ENCODE results near the gene NRXN3. TPM values are rescaled to one million over a fixed set of nuclear protein-coding genes. Genes with fewer than 3 reads are reported as not detected.

NRXN3 gene
- total RNA-seq, 1 experiment from 2014 or later = not detected

DNA sequence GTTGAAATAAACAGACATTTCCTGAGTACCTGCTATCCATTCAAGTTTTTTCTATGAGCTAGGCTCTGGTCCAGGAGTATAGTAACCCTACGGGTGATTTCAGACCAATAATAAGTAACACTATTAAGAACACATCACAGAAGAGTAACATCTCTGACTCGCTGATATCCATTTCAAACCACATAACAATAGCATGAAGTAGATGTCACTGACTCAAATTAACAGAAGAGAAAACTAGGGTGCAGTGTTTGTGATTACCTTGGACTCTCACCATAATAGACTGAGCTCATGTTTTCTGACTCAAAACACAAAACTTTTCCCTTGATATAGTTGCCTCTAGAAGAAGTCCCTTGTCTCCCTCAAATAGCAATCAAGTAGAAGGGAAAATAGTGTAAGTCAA, 1618.2 kb downstream of the NRXN3 start:
- H3K27ac Mint-ChIP-seq (ENCODE audit: unreplicated experiment) = no peak overlapping the region
- peaks cover 11% of the 10 kb centered on the region for H3K27me3 Mint-ChIP-seq (ENCODE audit: unreplicated experiment)
- no peaks in the 10 kb centered on the region for H3K4me1 Mint-ChIP-seq (ENCODE audit: low read depth, unreplicated experiment)
- no TSS peak for BruUV-seq (replicated peaks)
- intact Hi-C loops (cut with micrococcal nuclease; ENCODE audit: unreplicated experiment) = no loop called here
- CTCF ChIA-PET = no interaction called here
- H3K4me3 Mint-ChIP-seq (ENCODE audit: low read depth, unreplicated experiment) = no peak overlapping the region
- H3K9me3 Mint-ChIP-seq (ENCODE audit: low read depth, unreplicated experiment) = peaks cover 4% of the 10 kb centered on the region
- H3K36me3 Mint-ChIP-seq (ENCODE audit: insufficient read depth, unreplicated experiment) = no peaks in the 10 kb centered on the region
- DNase-seq = no peak
- TF ChIP-seq, protein P1, sequence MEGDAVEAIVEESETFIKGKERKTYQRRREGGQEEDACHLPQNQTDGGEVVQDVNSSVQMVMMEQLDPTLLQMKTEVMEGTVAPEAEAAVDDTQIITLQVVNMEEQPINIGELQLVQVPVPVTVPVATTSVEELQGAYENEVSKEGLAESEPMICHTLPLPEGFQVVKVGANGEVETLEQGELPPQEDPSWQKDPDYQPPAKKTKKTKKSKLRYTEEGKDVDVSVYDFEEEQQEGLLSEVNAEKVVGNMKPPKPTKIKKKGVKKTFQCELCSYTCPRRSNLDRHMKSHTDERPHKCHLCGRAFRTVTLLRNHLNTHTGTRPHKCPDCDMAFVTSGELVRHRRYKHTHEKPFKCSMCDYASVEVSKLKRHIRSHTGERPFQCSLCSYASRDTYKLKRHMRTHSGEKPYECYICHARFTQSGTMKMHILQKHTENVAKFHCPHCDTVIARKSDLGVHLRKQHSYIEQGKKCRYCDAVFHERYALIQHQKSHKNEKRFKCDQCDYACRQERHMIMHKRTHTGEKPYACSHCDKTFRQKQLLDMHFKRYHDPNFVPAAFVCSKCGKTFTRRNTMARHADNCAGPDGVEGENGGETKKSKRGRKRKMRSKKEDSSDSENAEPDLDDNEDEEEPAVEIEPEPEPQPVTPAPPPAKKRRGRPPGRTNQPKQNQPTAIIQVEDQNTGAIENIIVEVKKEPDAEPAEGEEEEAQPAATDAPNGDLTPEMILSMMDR (IDR thresholded peaks at IDR 0.05; ENCODE audit: unreplicated experiment) = no peak

DNA sequence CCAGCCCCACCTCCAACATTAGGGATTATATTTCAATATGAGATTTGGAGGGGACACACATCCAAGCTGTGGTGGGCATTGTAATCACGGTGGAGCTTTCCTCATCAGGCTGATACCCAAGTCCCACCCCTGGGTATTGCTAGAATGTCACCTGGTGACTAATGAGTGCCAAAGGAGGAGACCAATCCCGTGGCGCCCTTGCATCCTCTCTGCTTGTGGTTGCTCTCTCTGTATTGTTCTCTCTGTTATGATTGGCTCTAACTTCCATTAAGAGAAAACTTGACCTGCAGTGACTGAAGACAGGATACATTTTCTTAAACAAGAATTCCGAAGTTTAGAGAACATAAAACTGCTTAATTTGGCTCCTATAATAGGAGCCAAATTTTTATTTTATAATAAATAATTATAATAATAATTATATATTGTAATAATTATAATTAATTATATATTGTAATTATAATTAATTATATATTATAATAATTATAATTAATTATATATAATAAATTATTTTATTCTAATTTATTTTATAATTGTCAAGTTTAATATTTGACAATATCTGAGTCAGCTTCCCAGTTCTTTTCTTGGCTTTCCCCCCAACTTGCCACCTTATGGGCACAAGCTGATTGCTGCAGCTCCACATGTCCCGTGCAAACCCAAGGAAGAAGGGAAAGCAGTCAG, 1621.0 kb downstream of the NRXN3 start:
- intact Hi-C loops (cut with micrococcal nuclease; ENCODE audit: unreplicated experiment) = no loop called here
- TF ChIP-seq, protein P1 (IDR thresholded peaks at IDR 0.05; ENCODE audit: unreplicated experiment) = no peak

DNA sequence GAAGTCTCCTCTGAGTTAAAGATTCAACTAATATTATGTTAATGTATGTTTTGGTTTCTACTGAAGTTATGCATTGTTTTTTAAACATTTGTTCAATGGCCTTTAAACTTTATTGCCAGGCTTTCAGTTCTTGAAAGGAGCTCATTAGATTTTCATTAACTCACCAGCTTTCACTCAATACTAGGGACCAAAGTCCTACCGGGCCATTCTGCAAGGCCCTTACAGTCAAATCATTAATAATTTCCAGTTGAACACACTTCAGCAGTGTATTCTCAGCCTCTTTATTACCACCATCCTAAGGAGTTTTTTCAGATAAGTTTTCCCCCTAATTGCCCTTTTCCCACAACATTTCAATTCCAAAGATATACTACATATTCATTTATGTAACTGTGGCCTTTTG, 1631.9 kb downstream of the NRXN3 start:
- TF ChIP-seq, protein P1 (IDR thresholded peaks at IDR 0.05; ENCODE audit: unreplicated experiment) = no peak
- Mint-ChIP-seq H3K4me3 (ENCODE audit: low read depth, unreplicated experiment) (no peak overlapping the region), H3K27ac (ENCODE audit: unreplicated experiment) (no peak overlapping the region), H3K27me3 (ENCODE audit: unreplicated experiment) (peaks cover 31% of the 10 kb centered on the region), H3K4me1 (ENCODE audit: low read depth, unreplicated experiment) (no peaks in the 10 kb centered on the region), H3K9me3 (ENCODE audit: low read depth, unreplicated experiment) (no peaks in the 10 kb centered on the region), H3K36me3 (ENCODE audit: insufficient read depth, unreplicated experiment) (no peaks in the 10 kb centered on the region)
- intact Hi-C loops (cut with micrococcal nuclease; ENCODE audit: unreplicated experiment) = no loop called here
- no TSS peak for BruUV-seq (replicated peaks)
- CTCF ChIA-PET = no interaction called here
- DNase-seq = no peak

More for the DNA sequence above, 1621.0 kb downstream of the NRXN3 start:
- H3K27me3 Mint-ChIP-seq (ENCODE audit: unreplicated experiment) = no peaks in the 10 kb centered on the region
- no TSS peak for BruUV-seq (replicated peaks)
- no peaks in the 10 kb centered on the region for H3K4me1 Mint-ChIP-seq (ENCODE audit: low read depth, unreplicated experiment)
- H3K9me3 Mint-ChIP-seq (ENCODE audit: low read depth, unreplicated experiment) = peaks cover 4% of the 10 kb centered on the region
- CTCF ChIA-PET = no interaction called here
- H3K36me3 Mint-ChIP-seq (ENCODE audit: insufficient read depth, unreplicated experiment) = no peaks in the 10 kb centered on the region
- DNase-seq = no peak
- H3K27ac Mint-ChIP-seq (ENCODE audit: unreplicated experiment) = no peak overlapping the region
- H3K4me3 Mint-ChIP-seq (ENCODE audit: low read depth, unreplicated experiment) = no peak overlapping the region

DNA sequence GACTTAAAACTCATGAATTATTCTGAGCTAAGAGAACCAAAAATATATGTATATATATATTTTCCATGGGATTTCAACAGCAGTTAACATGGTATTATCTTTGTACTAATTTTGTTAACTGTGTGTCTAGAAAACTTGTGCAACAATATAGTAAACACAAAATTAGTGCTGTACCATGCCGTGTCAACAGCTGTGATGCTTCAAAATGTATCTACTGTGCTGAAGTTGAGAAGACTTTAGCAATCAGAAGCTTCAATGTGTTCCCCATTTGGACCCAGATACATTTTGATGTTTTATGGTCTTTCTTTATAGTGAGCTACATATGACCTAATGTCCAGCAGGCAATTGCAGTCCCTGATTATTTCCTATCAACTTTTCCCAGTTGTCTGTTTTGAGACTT, 1635.5 kb downstream of the NRXN3 start:
- no peak overlapping the region for H3K4me3 Mint-ChIP-seq (ENCODE audit: low read depth, unreplicated experiment)
- H3K4me1 Mint-ChIP-seq (ENCODE audit: low read depth, unreplicated experiment) = no peaks in the 10 kb centered on the region
- TF ChIP-seq, protein P1 (IDR thresholded peaks at IDR 0.05; ENCODE audit: unreplicated experiment) = no peak
- intact Hi-C loops (cut with micrococcal nuclease; ENCODE audit: unreplicated experiment) = no loop called here
- H3K36me3 Mint-ChIP-seq (ENCODE audit: insufficient read depth, unreplicated experiment) = no peaks in the 10 kb centered on the region
- H3K9me3 Mint-ChIP-seq (ENCODE audit: low read depth, unreplicated experiment) = no peaks in the 10 kb centered on the region
- no peak overlapping the region for H3K27ac Mint-ChIP-seq (ENCODE audit: unreplicated experiment)
- H3K27me3 Mint-ChIP-seq (ENCODE audit: unreplicated experiment) = peaks cover 16% of the 10 kb centered on the region
- CTCF ChIA-PET = no interaction called here
- BruUV-seq (replicated peaks) = no TSS peak
- no peak for DNase-seq
